GM18498 (cell line): ENCODE data around the gene AXL.
"Not testable (repeated sequence)": the region's sequence is repeated elsewhere in the genome, so short reads cannot be mapped to it uniquely, and the experiment has no call there.

Experiments
- ATAC-seq: cut with Tn5 transposase; IDR thresholded peaks from one replicate; pipeline ENCODE4 v1.9.1; 2021; ENCODE audit warnings: mild to moderate bottlenecking, moderate library complexity; ENCODE audit not compliant: unreplicated experiment

The AXL gene

GRCh38 chr19:41206456-41206855, 12.6 kb upstream of the AXL start:
- ATAC-seq: no peak

- no peak for ATAC-seq
Observed at GRCh38 chr19:41206926-41207750, 11.9 kb upstream of the AXL start.

- ATAC-seq: no peak
Observed at GRCh38 chr19:41214161-41214560, 4.9 kb upstream of the AXL start.

- no peak for ATAC-seq
Observed at GRCh38 chr19:41217741-41218140, 1.3 kb upstream of the AXL start.

- ATAC-seq: no peak
Observed at GRCh38 chr19:41218249-41218614, 791 bp upstream of the AXL start.

- ATAC-seq: no peak
Observed at GRCh38 chr19:41219924-41220567, 1.0 kb downstream of the AXL start.

DNA sequence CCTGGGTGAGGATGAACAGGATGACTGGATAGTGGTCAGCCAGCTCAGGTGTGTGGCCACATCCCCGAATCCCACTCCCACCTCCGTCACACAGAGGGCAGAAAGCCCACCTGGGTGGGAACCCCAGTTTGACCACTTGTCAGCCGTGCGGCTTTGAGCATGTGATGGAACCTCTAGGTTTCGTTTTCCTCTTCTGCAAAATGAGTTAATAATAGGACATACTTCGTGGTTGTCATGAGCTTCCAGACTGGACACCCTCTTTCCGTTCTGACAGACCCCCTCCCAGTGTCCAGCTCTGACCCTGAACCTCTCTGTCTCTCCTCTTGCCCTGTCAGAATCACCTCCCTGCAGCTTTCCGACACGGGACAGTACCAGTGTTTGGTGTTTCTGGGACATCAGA, 1.8 kb downstream of the AXL start:
- no peak for ATAC-seq

DNA sequence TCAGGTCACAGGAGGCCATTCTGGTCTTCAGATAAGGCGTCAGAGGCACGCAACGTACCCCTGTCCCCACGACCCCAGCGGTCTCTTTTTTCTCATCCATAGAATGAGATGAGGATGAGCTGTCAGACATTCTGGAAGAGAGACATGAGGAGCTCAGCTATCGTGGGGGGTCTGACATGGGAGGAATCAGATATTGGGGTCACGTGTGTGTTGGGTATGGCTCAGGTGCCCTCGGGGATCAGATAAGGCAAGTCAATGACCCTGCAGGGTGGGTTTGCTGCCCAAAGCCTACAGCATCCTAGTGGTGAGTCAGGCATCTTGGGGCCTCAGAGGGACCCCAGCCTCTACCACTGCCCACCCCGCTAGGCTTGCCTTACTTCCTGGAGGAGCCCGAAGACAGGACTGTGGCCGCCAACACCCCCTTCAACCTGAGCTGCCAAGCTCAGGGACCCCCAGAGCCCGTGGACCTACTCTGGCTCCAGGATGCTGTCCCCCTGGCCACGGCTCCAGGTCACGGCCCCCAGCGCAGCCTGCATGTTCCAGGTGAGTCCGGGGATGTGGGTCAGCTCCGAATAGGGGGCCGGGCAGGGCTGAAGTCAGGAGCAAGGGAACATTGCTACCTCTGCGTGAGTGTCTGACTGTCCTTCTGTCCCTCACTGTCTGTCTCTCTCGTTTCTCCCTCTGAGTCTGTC, 2.6 kb downstream of the AXL start:
- ATAC-seq: no peak

- no peak for ATAC-seq
Observed at GRCh38 chr19:41222240-41222639, 3.2 kb downstream of the AXL start.

GRCh38 chr19:41223431-41224234, 4.6 kb downstream of the AXL start:
- no peak for ATAC-seq

- ATAC-seq: no peak
Observed at GRCh38 chr19:41224632-41225031, 5.6 kb downstream of the AXL start.

DNA sequence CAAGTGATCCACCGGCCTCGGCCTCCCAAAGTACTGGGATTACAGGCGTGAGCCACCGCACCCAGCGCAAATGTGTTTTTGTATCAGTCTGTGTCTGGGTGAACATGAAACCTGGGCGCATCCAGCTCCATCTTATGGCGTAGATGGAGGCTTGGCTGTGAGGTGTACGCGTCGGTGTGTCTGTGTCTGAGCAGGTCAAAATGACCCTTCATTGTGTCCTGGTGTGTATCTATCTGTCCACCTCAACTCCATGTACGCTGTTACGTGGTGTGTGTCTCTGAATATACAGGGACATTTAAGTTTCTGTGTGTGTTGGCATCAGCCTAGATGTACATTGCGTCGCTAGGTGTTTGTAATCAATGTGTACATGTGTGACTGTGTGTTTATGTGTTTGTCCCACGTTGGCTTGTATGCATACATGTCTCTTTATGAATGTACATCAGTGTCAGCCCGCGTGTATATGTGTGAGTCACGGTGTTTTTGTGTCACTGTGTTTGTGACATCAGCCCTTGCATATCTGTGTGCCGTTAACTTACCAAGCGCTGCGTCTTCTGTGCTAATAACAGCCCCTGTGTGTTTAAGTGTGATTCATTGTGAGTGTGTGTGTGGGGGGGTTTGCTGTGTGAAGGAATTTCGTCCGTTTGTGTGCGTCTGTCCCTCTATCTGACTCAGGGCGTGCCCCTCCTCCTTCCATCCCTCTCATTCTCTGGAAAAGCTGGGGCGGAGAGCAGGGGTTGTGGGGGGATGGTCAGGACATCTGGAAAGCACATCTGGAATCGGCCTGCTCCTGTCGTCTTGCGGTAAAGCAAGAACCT, 6.4 kb downstream of the AXL start:
- ATAC-seq: no peak

DNA sequence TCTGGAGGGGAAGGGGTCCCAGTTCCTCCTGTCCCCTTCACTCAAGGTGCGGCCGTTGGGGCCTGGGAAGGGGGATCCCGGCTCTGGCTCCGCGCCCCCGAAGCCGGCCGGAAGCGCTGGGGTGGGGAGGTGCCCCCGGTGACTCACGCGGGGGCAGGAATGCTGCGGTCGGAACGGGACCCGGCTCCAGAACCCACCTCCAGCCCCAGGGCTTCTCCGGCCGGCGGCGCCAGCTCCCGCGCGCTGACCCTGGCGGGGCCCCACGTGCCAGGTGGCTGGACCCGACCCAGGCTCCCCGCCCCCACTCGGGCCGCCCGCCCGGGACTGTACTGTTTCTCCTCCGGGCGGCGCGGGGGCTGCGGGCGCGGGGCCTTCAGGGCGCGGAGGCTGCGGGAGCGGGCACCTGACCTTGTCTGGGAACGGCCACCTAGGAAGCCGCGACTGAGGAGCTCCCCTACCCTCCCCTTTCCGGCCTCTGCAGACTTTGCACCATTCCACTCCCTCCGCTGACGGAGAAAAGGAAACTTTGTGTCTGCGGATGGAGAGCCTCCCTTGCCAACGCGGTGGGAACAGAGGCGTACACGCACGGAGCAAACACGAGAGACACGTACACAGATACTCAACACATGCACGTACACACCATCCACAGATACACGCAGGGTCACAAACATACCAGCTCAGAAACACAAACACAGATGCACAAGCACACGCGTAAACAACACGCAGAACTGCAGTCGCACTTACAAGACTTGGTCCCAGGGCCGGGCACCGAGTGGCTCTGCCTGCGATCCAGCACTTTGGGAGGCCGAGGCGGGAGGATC, 7.2 kb downstream of the AXL start:
- no peak for ATAC-seq

DNA sequence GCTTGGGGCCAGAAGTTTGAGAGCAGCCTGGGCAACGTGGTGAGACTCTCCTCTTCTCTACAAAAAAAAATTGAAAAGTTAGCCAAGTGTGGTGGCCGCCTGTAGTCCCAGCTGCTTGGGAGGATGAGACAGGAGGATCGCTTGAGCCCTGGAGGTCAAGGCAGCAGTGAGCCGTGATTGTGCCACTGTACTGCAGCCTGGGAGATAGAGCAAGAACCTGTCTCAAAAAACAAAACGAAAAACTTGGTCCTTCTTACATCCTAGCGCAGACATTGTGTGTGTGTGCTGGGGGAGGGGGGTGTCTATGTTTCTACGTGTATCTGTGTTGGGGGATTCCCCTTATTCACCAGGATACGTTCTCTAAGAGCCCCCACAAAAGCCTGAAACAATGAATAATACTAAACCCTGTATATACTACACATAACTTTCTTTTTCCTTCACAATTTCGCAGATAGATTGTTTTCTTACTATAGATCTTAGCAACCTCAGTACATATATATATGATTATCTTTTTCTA, 7.9 kb downstream of the AXL start:
- no peak for ATAC-seq

GRCh38 chr19:41228486-41228885, 9.5 kb downstream of the AXL start:
- no peak for ATAC-seq

DNA sequence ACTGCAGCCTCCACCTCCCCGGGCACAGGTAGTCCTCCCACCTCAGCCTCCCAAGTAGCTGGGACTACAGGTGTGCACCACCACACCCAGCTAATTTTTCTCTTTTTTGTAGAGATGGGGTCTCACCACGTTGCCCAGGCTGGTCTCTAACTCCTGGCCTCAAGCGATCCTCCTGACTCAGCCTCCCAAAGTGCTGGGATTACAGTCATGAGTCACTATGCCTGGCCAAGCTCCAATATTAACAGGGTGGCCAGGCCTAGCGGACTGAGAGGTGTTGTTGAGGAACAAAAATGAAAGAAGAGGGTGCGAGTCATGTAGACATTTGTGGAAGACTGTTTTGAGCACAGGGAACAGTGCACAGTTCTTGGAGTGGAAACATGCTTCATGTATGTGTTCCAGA, 10.3 kb downstream of the AXL start:
- ATAC-seq: not testable (repeated sequence)

- ATAC-seq: no peak
Observed at GRCh38 chr19:41230067-41230857, 11.2 kb downstream of the AXL start.

- ATAC-seq: no peak
Observed at GRCh38 chr19:41232686-41233085, 13.7 kb downstream of the AXL start.
